22Rv1 (cell line): ENCODE measurements around the gene AEBP1.

Experiments
- CTCF ChIP-seq: fragments of 450-650 bp; IDR thresholded peaks from 2 replicates; pipeline ENCODE4 v1.5.1; 2017; ENCODE audit warnings: mild to moderate bottlenecking
- ZFX ChIP-seq: fragments of 450-650 bp; IDR thresholded peaks from 2 replicates; pipeline ENCODE4 v1.6.1; 2017; ENCODE audit warnings: antibody characterized with exemption, borderline replicate concordance

- no peak for TF ChIP-seq CTCF
- no peak for TF ChIP-seq ZFX
Measured at GRCh38 chr7:44081266-44081748, 22.8 kb upstream of the AEBP1 start.
